Fibroblast of lung (primary cell): ENCODE measurements around the gene ZC3H8. TPM values are rescaled to one million over a fixed set of nuclear protein-coding genes. Genes with fewer than 3 reads are reported as not detected.
"Not testable (repeated sequence)": the region's sequence is repeated elsewhere in the genome, so short reads cannot be mapped to it uniquely, and the experiment has no call there.

Experiments
- DNase-seq, 2 donors: peaks; one replicate each; pipeline versions ENCODE4 v3.0.0 to v3.0.0-alpha.2; 2010; ENCODE audit warnings: low read depth in 2 of 2
- H2AFZ ChIP-seq: 2 replicates; pipeline ENCODE4 v1.5.1; 2012; ENCODE audit warnings: low read length, control low read depth, inconsistent platforms
- H3K27ac ChIP-seq: 2 replicates; pipeline ENCODE4 v1.5.1; 2011; ENCODE audit warnings: low read length, control low read depth; ENCODE audit not compliant: insufficient read depth
- H3K27me3 ChIP-seq: 2 replicates; pipeline ENCODE4 v1.5.1; 2011; ENCODE audit warnings: mild to moderate bottlenecking, low read length; ENCODE audit not compliant: control insufficient read depth, insufficient read depth
- H3K36me3 ChIP-seq: 2 replicates; pipeline ENCODE4 v1.5.1; 2011; ENCODE audit warnings: low read length; ENCODE audit not compliant: control insufficient read depth, insufficient read depth
- H3K4me1 ChIP-seq: 2 replicates; pipeline ENCODE4 v1.5.1; 2011; ENCODE audit warnings: low read length; ENCODE audit not compliant: control insufficient read depth, insufficient read depth; ENCODE audit errors: extremely low read depth
- H3K4me2 ChIP-seq: 2 replicates; pipeline ENCODE4 v1.5.1; 2011; ENCODE audit warnings: low read length, control low read depth; ENCODE audit not compliant: insufficient read depth; ENCODE audit errors: extremely low read depth
- H3K4me3 ChIP-seq, 4 experiments: fragments of 200-600 bp in 1 of 4; sonication (generic) in 1 of 4; replicated peaks in 1 of 4; 2 replicates each; pipeline ENCODE4 v1.5.1; 2011 to 2016; ENCODE audit warnings: low read length in 4 of 4, low read depth in 3 of 4, mild to moderate bottlenecking in 3 of 4, control low read depth in 2 of 4, inconsistent platforms in 1 of 4, mixed read lengths in 1 of 4; ENCODE audit not compliant: insufficient read depth in 1 of 4; ENCODE audit errors: control extremely low read depth in 1 of 4
- H3K79me2 ChIP-seq: 2 replicates; pipeline ENCODE4 v1.5.1; 2012; ENCODE audit warnings: mild to moderate bottlenecking, low read length, inconsistent platforms; ENCODE audit not compliant: control insufficient read depth, insufficient read depth
- H3K9ac ChIP-seq: 2 replicates; pipeline ENCODE4 v1.5.1; 2011; ENCODE audit warnings: mild to moderate bottlenecking, low read length, control low read depth; ENCODE audit not compliant: insufficient read depth
- H3K9me3 ChIP-seq: 2 replicates; pipeline ENCODE4 v1.5.1; 2012; ENCODE audit warnings: low read depth, low read length; ENCODE audit not compliant: control insufficient read depth, insufficient read depth
- H4K20me1 ChIP-seq: 2 replicates; pipeline ENCODE4 v1.5.1; 2011; ENCODE audit warnings: low read length; ENCODE audit not compliant: control insufficient read depth, insufficient read depth; ENCODE audit errors: extremely low read depth
- CTCF ChIP-seq, 2 donors: IDR thresholded peaks in 1 of 2; conservative IDR thresholded peaks in 1 of 2; 1 replicate in 1 of 2; 2 replicates in 1 of 2; pipeline ENCODE4 v1.5.1; 2011 to 2012; ENCODE audit warnings: low read length in 2 of 2, control low read depth in 1 of 2, inconsistent platforms in 1 of 2, low read depth in 1 of 2, mild to moderate bottlenecking in 1 of 2
- EZH2 ChIP-seq: IDR thresholded peaks from 2 replicates; pipeline ENCODE4 v1.5.1; 2012; ENCODE audit warnings: low read length, control low read depth, mild to moderate bottlenecking; ENCODE audit errors: missing control alignments
- polyA plus RNA-seq, 2 donors: library from polyadenylated mRNA; depleted of rRNA in 1 of 2; stranded (reverse) in 1 of 2; unstranded in 1 of 2; fragments of >200 nt; gene quantifications; 2 replicates each; pipeline ENCODE4 v1.2.1, GENCODE V29; 2011 to 2012; ENCODE audit warnings: missing spikeins in 1 of 2
- total RNA-seq: library from RNA; depleted of rRNA; stranded (reverse); fragments of >200 nt; gene quantifications from 2 replicates; pipeline ENCODE4 v1.2.1, GENCODE V29; 2014

ZC3H8 gene
- total and polyA plus RNA-seq, 2 donors (not counting 1 experiment from before 2014, with no cell fraction given) = 2.8 to 4.6 TPM

GRCh38 chr2:112293636-112294401 lies 39.0 kb upstream of the ZC3H8 start:
- no peaks in the 10 kb centered on the region for H3K79me2 ChIP-seq
- no peak for DNase-seq
- H3K9me3 ChIP-seq = no peaks in the 10 kb centered on the region
- no peaks in the 10 kb centered on the region for H3K4me1 ChIP-seq
- no peak for TF ChIP-seq CTCF (conservative IDR thresholded peaks at IDR 0.05 in 1 of 2, IDR thresholded peaks at IDR 0.05 in 1 of 2; ENCODE audit: low read depth in 1 of 2, low read length in 2 of 2)
- no peak for TF ChIP-seq EZH2
- H2AFZ ChIP-seq = no peak overlapping the region
- no peaks in the 10 kb centered on the region for H4K20me1 ChIP-seq
- H3K27ac ChIP-seq = no peak overlapping the region
- H3K4me3 ChIP-seq = no peak overlapping the region
- no peak overlapping the region for H3K9ac ChIP-seq
- no peak overlapping the region for H3K4me2 ChIP-seq
- no peaks in the 10 kb centered on the region for H3K36me3 ChIP-seq
- H3K27me3 ChIP-seq = no peaks in the 10 kb centered on the region

GRCh38 chr2:112290648-112291047 lies 35.8 kb upstream of the ZC3H8 start:
- H3K9ac ChIP-seq = no peak overlapping the region
- H2AFZ ChIP-seq = no peak overlapping the region
- H3K79me2 ChIP-seq = no peaks in the 10 kb centered on the region
- TF ChIP-seq EZH2 (no peak), CTCF (conservative IDR thresholded peaks at IDR 0.05 in 1 of 2, IDR thresholded peaks at IDR 0.05 in 1 of 2; ENCODE audit: low read depth in 1 of 2, low read length in 2 of 2) (no peak)
- no peaks in the 10 kb centered on the region for H3K36me3 ChIP-seq
- no peaks in the 10 kb centered on the region for H3K4me1 ChIP-seq
- H3K9me3 ChIP-seq = no peaks in the 10 kb centered on the region
- H3K27me3 ChIP-seq = no peaks in the 10 kb centered on the region
- H3K27ac ChIP-seq = no peak overlapping the region
- no peak overlapping the region for H3K4me2 ChIP-seq
- H4K20me1 ChIP-seq = no peaks in the 10 kb centered on the region
- no peak overlapping the region for H3K4me3 ChIP-seq
- no peak for DNase-seq

- TF ChIP-seq EZH2 (no peak), CTCF (conservative IDR thresholded peaks at IDR 0.05 in 1 of 2, IDR thresholded peaks at IDR 0.05 in 1 of 2; ENCODE audit: low read depth in 1 of 2, low read length in 2 of 2) (no peak)
- H3K9me3 ChIP-seq = no peaks in the 10 kb centered on the region
- H3K27me3 ChIP-seq = no peaks in the 10 kb centered on the region
- H3K27ac ChIP-seq = no peak overlapping the region
- no peak overlapping the region for H2AFZ ChIP-seq
- H3K4me3 ChIP-seq = no peak overlapping the region
- H3K4me1 ChIP-seq = no peaks in the 10 kb centered on the region
- no peaks in the 10 kb centered on the region for H3K79me2 ChIP-seq
- H4K20me1 ChIP-seq = no peaks in the 10 kb centered on the region
- DNase-seq = no peak
- no peaks in the 10 kb centered on the region for H3K36me3 ChIP-seq
- no peak overlapping the region for H3K4me2 ChIP-seq
- no peak overlapping the region for H3K9ac ChIP-seq
These were observed 35.2 kb upstream of the ZC3H8 start for GRCh38 chr2:112290088-112290487.

DNA sequence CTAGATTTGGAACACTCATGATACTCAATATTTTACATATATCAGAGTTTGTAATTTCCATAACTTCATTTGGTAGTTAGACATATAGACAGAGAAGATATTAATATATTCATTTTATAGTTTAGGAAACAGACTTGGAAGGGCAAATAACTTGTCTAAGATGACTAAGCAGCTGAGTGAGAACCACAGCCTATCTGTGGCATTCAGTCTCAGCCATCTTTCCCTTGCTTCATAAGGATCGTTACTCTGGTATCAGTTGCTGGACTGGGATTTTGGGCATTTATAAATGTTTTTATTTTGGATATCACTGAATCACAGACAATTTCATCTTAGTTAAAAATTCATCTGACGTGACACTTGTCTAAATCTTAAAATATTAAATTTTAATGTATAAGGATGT lies 28.7 kb upstream of the ZC3H8 start:
- not testable (repeated sequence) for H3K4me1 ChIP-seq, H4K20me1 ChIP-seq, H3K4me3 ChIP-seq, H3K9ac ChIP-seq, H3K4me2 ChIP-seq, H3K27ac ChIP-seq, H3K36me3 ChIP-seq, H3K9me3 ChIP-seq, H3K79me2 ChIP-seq, H2AFZ ChIP-seq, H3K27me3 ChIP-seq
- DNase-seq = peak; percentile 6 to 43

GRCh38 chr2:112282066-112282465 lies 27.2 kb upstream of the ZC3H8 start:
- H3K79me2 ChIP-seq, H3K9ac ChIP-seq, H3K4me2 ChIP-seq, H2AFZ ChIP-seq, H3K9me3 ChIP-seq, DNase-seq, H3K4me3 ChIP-seq, H3K36me3 ChIP-seq, H3K27ac ChIP-seq, H4K20me1 ChIP-seq, H3K27me3 ChIP-seq, H3K4me1 ChIP-seq: not testable (repeated sequence)
